KBM-7 (cell line): ENCODE measurements around the gene WLS.
A peak's percentile ranks its signal among the peaks of the same experiment; 100 is the strongest.

ENCODE experiments used
- DNase-seq: peaks from one replicate; pipeline ENCODE4 v3.0.0-alpha.2; 2015
- in situ Hi-C: fragments of 300-500 bp; cut with MboI; formaldehyde crosslinking; loops from 2 replicates; pipeline ENCODE4 v1.14.3; 2020; ENCODE audit warnings: low sequenced_read_pairs, low pct_unique_long_range_greater_than_20kb, mixed read lengths

WLS gene

GRCh38 chr1:68116643-68117235 is 115.6 kb downstream of the WLS start:
- in situ Hi-C loops = loop anchor here (25.0 kb wide), 2 partner anchors 221 to 554 kb away; no protein-coding TSS in a partner anchor
- DNase-seq = peak; percentile 32

- in situ Hi-C loops = loop anchor here (25.0 kb wide), 2 partner anchors 222 to 553 kb away; no protein-coding TSS in a partner anchor
- no peak for DNase-seq
These were observed 117.0 kb downstream of the WLS start for GRCh38 chr1:68115308-68115707.

- DNase-seq = no peak
- in situ Hi-C loops = loop anchor here (25.0 kb wide), 2 partner anchors 223 to 552 kb away; no protein-coding TSS in a partner anchor
These were observed 118.4 kb downstream of the WLS start for GRCh38 chr1:68113966-68114365.

- in situ Hi-C loops = loop anchor here (25.0 kb wide), 2 partner anchors 224 to 551 kb away; no protein-coding TSS in a partner anchor
- DNase-seq = no peak
These were observed 119.5 kb downstream of the WLS start for GRCh38 chr1:68112835-68113243.

GRCh38 chr1:68111519-68112436 is 120.5 kb downstream of the WLS start:
- in situ Hi-C loops = loop anchor here (25.0 kb wide), 2 partner anchors 226 to 549 kb away; no protein-coding TSS in a partner anchor
- peak; percentile 18 for DNase-seq

GRCh38 chr1:68107771-68108170 is 124.6 kb downstream of the WLS start:
- in situ Hi-C loops = loop anchor here (25.0 kb wide), 2 partner anchors 230 to 545 kb away; no protein-coding TSS in a partner anchor

GRCh38 chr1:68103884-68104554 is 128.3 kb downstream of the WLS start:
- no peak for DNase-seq
- in situ Hi-C loops = loop anchor here (25.0 kb wide), 2 partner anchors 233 to 542 kb away; no protein-coding TSS in a partner anchor

More at GRCh38 chr1:68107771-68108170, 124.6 kb downstream of the WLS start:
- no peak for DNase-seq

GRCh38 chr1:68103011-68103545 is 129.2 kb downstream of the WLS start:
- DNase-seq = no peak
- in situ Hi-C loops = loop anchor here (25.0 kb wide), 2 partner anchors 234 to 541 kb away; no protein-coding TSS in a partner anchor

- in situ Hi-C loops = loop anchor here (25.0 kb wide), 2 partner anchors 235 to 540 kb away; no protein-coding TSS in a partner anchor
- no peak for DNase-seq
These were observed 130.5 kb downstream of the WLS start for GRCh38 chr1:68101829-68102228.

GRCh38 chr1:68100571-68100970 is 131.8 kb downstream of the WLS start:
- in situ Hi-C loops = loop anchor here (25.0 kb wide), 2 partner anchors 237 to 538 kb away; no protein-coding TSS in a partner anchor
- DNase-seq = no peak

GRCh38 chr1:68093737-68094136 is 138.6 kb downstream of the WLS start:
- in situ Hi-C loops = no loop called here
- DNase-seq = no peak

- no peak for DNase-seq
- in situ Hi-C loops = no loop called here
These were observed 145.1 kb downstream of the WLS start for GRCh38 chr1:68087184-68087583.

GRCh38 chr1:68085752-68086151 is 146.6 kb downstream of the WLS start:
- DNase-seq = no peak
- in situ Hi-C loops = no loop called here

- DNase-seq = no peak
- in situ Hi-C loops = no loop called here
These were observed 148.6 kb downstream of the WLS start for GRCh38 chr1:68083686-68084085.

- no peak for DNase-seq
- in situ Hi-C loops = no loop called here
These were observed 150.5 kb downstream of the WLS start for GRCh38 chr1:68081775-68082283.

GRCh38 chr1:68078647-68079046 is 153.7 kb downstream of the WLS start:
- DNase-seq = no peak
- in situ Hi-C loops = no loop called here
